ENCODE measurements around the gene C19orf67.

Gene C19orf67

GRCh38 chr19:14081797-14082674 lies 3.5 kb downstream of the C19orf67 start:
- FAIRE-seq, result no peak

- FAIRE-seq, result peak; percentile 99
Measured at GRCh38 chr19:14080887-14081796, 4.4 kb downstream of the C19orf67 start.

- no peak for FAIRE-seq
Measured at GRCh38 chr19:14078411-14078810, 7.2 kb downstream of the C19orf67 start.

- FAIRE-seq, result no peak
Measured at GRCh38 chr19:14073925-14074838, 11.4 kb downstream of the C19orf67 start.

GRCh38 chr19:14073261-14073924 lies 12.2 kb downstream of the C19orf67 start:
- no peak for FAIRE-seq

- no peak for FAIRE-seq
Measured at GRCh38 chr19:14072535-14073260, 12.9 kb downstream of the C19orf67 start, which contains the start of gene MISP3. Gene MISP3, plus strand, starts transcription at chr19:14072786. Its CDS starts 524 bp downstream, at chr19:14073310.

GRCh38 chr19:14070268-14071050 lies 15.1 kb downstream of the C19orf67 start:
- FAIRE-seq, result no peak

GRCh38 chr19:14066134-14066533 lies 19.4 kb downstream of the C19orf67 start:
- no peak for FAIRE-seq

- FAIRE-seq, result no peak
Measured at GRCh38 chr19:14063105-14063504, 22.5 kb downstream of the C19orf67 start.

- no peak for FAIRE-seq
Measured at GRCh38 chr19:14062558-14062855, 23.1 kb downstream of the C19orf67 start.

GRCh38 chr19:14061751-14062557 lies 23.6 kb downstream of the C19orf67 start, which contains the start of gene PALM3:
Gene PALM3, minus strand, starts transcription at chr19:14062076. Its CDS starts 96 bp downstream, at chr19:14061980.
- no peak for FAIRE-seq

- no peak for FAIRE-seq
Measured at GRCh38 chr19:14061081-14061749, 24.4 kb downstream of the C19orf67 start.

GRCh38 chr19:14059652-14060155 lies 25.9 kb downstream of the C19orf67 start:
- FAIRE-seq, result no peak

- FAIRE-seq, result no peak
Measured at GRCh38 chr19:14059093-14059480, 26.5 kb downstream of the C19orf67 start.

- no peak for FAIRE-seq
Measured at GRCh38 chr19:14058182-14059092, 27.1 kb downstream of the C19orf67 start.

GRCh38 chr19:14056741-14057356 lies 28.7 kb downstream of the C19orf67 start:
- FAIRE-seq, result no peak

- FAIRE-seq, result no peak
Measured at GRCh38 chr19:14056069-14056666, 29.4 kb downstream of the C19orf67 start.

All from G401.6 (cell line).